Measurements from ENCODE around the gene COL4A2. TPM values are rescaled to one million over a fixed set of nuclear protein-coding genes. Genes with fewer than 3 reads are reported as not detected.

The COL4A2 gene
- total RNA-seq, 1 donor from 2014 or later = not detected

DNA sequence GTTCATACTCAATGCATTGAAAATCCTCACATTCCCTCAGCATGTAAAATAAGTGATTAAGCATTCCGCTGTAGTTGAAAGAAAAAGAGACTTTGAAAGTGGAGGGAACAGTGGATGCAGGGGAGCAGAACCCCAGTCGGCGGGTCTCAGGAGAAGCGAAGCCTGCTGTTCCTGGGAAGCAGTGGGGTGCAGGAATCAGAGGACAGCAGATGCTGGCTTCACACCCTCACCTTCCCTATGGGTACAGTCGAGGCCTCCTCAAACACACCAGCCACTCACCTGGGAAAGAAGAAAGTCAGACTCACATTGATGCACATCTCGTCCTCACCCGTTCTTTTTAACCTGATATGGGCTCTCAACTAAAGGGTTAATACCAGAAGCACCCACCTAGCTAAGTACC is 38.2 kb downstream of the COL4A2 start:
- no peak for TF ChIP-seq CTCF (IDR thresholded peaks at IDR 0.05)
- DNase-seq (no peak), ATAC-seq (ENCODE audit: low read depth) (no peak)
- intact Hi-C loops (cut with micrococcal nuclease) = no loop called here
- Mint-ChIP-seq H3K4me1 (peaks cover 17% of the 10 kb centered on the region), H3K27ac (no peak overlapping the region), H3K27me3 (peaks cover 8% of the 10 kb centered on the region), H3K9me3 (no peaks in the 10 kb centered on the region), H3K4me3 (no peak overlapping the region), H3K36me3 (ENCODE audit: low read depth) (no peaks in the 10 kb centered on the region)
- CTCF ChIA-PET = no interaction called here
- POLR2A ChIA-PET = no interaction called here

DNA sequence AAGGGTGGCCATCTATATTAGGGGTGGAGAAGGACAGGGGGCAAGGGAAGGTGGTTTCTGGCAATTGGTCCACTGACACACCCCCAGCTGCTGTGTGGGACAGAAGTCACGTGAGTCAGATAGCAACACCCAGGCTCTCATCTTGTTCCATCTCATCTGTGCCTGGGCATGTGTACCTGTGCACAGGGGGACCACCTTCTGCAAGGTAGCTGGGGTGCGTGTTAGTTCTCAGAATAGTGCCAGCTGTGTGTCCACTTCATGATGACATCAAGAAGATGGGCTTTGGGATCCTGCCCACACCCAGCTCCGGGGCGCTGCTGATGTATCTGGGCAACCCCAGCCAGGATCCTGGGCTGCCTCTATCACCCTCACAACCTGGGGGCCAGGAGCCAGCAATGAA is 38.6 kb downstream of the COL4A2 start:
- no peak for TF ChIP-seq CTCF (IDR thresholded peaks at IDR 0.05)
- Mint-ChIP-seq H3K27ac (no peak overlapping the region), H3K4me1 (peaks cover 13% of the 10 kb centered on the region), H3K27me3 (peaks cover 8% of the 10 kb centered on the region), H3K36me3 (ENCODE audit: low read depth) (no peaks in the 10 kb centered on the region), H3K4me3 (no peak overlapping the region), H3K9me3 (no peaks in the 10 kb centered on the region)
- ChIA-PET CTCF (no interaction called here), POLR2A (no interaction called here)
- ATAC-seq (ENCODE audit: low read depth) = no peak
- intact Hi-C loops (cut with micrococcal nuclease) = no loop called here
- DNase-seq = no peak

- DNase-seq = no peak
- Mint-ChIP-seq H3K36me3 (ENCODE audit: low read depth) (no peaks in the 10 kb centered on the region), H3K9me3 (no peaks in the 10 kb centered on the region), H3K27me3 (peaks cover 7% of the 10 kb centered on the region), H3K27ac (no peak overlapping the region), H3K4me3 (no peak overlapping the region), H3K4me1 (peaks cover 3% of the 10 kb centered on the region)
- CTCF ChIA-PET = no interaction called here
- intact Hi-C loops (cut with micrococcal nuclease) = no loop called here
- ATAC-seq (ENCODE audit: low read depth) = no peak
- POLR2A ChIA-PET = no interaction called here
- no peak for TF ChIP-seq CTCF (IDR thresholded peaks at IDR 0.05)
These were observed 39.6 kb downstream of the COL4A2 start for GRCh38 chr13:110346661-110347067.

DNA sequence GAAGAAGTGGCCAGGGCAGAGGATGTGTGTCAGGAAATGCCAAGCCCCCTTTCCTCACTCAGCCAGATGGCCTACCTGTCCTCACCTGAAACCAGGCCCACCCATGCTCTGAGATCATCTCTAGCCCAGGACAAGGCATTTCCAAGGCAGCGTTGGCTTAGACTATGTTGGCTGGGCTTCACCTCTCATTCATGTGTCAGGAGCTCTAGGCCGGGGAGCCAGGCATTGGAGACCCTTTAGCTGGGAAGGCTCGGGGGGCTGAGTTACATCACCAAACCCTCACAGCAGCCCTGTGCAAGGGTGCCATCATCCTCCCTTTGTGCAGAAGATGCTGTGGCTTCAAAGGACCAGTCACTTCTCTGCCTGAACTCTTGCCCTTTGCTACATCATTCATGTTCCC is 40.0 kb downstream of the COL4A2 start:
- Mint-ChIP-seq H3K4me3 (no peak overlapping the region), H3K27ac (no peak overlapping the region), H3K9me3 (no peaks in the 10 kb centered on the region), H3K27me3 (peaks cover 3% of the 10 kb centered on the region), H3K4me1 (no peaks in the 10 kb centered on the region), H3K36me3 (ENCODE audit: low read depth) (no peaks in the 10 kb centered on the region)
- DNase-seq (no peak), ATAC-seq (ENCODE audit: low read depth) (no peak)
- ChIA-PET POLR2A (no interaction called here), CTCF (no interaction called here)
- no peak for TF ChIP-seq CTCF (IDR thresholded peaks at IDR 0.05)
- intact Hi-C loops (cut with micrococcal nuclease) = no loop called here

GRCh38 chr13:110347535-110348308 is 40.6 kb downstream of the COL4A2 start:
- no peaks in the 10 kb centered on the region for H3K9me3 Mint-ChIP-seq
- H3K36me3 Mint-ChIP-seq (ENCODE audit: low read depth) = no peaks in the 10 kb centered on the region
- POLR2A ChIA-PET = no interaction called here
- H3K27ac Mint-ChIP-seq = no peak overlapping the region
- DNase-seq = no peak
- no peaks in the 10 kb centered on the region for H3K4me1 Mint-ChIP-seq
- no peak overlapping the region for H3K4me3 Mint-ChIP-seq
- CTCF ChIA-PET = no interaction called here
- intact Hi-C loops (cut with micrococcal nuclease) = no loop called here
- ATAC-seq (ENCODE audit: low read depth) = no peak
- TF ChIP-seq CTCF (IDR thresholded peaks at IDR 0.05) = no peak
- peaks cover 3% of the 10 kb centered on the region for H3K27me3 Mint-ChIP-seq
